Adrenal gland (tissue), 5 donors: ENCODE data around the gene TNS3.

ENCODE experiments used
- CTCF ChIP-seq, 6 experiments: fragments of 450-650 bp in 4 of 6; fragments of 200-600 bp in 2 of 6; sonication (generic) in 1 of 6; IDR thresholded peaks; 1 replicate in 5 of 6; 2 replicates in 1 of 6; pipeline versions ENCODE4 v1.5.1 to v1.8.0; 2016 to 2021; ENCODE audit warnings: antibody characterized with exemption in 6 of 6, mild to moderate bottlenecking in 2 of 6, moderate library complexity in 1 of 6
- POLR2A ChIP-seq, 2 donors: fragments of 450-650 bp; IDR thresholded peaks; one replicate each; pipeline ENCODE4 v1.6.1; 2017; ENCODE audit warnings: antibody characterized with exemption in 2 of 2, mild to moderate bottlenecking in 2 of 2, moderate library complexity in 1 of 2
- donor health status: DM: no; HTN: no; CAD: no.

GRCh38 chr7:47303014-47303694 is 278.8 kb downstream of the TNS3 start:
- TF ChIP-seq POLR2A (IDR thresholded peaks at IDR 0.05) (no peak), CTCF (IDR thresholded peaks at IDR 0.05) (no peak)
